ENCODE measurements around the gene GHITM.
"Not testable (repeated sequence)": the region's sequence is repeated elsewhere in the genome, so short reads cannot be mapped to it uniquely, and the experiment has no call there.

GHITM gene, protein sequence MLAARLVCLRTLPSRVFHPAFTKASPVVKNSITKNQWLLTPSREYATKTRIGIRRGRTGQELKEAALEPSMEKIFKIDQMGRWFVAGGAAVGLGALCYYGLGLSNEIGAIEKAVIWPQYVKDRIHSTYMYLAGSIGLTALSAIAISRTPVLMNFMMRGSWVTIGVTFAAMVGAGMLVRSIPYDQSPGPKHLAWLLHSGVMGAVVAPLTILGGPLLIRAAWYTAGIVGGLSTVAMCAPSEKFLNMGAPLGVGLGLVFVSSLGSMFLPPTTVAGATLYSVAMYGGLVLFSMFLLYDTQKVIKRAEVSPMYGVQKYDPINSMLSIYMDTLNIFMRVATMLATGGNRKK

DNA sequence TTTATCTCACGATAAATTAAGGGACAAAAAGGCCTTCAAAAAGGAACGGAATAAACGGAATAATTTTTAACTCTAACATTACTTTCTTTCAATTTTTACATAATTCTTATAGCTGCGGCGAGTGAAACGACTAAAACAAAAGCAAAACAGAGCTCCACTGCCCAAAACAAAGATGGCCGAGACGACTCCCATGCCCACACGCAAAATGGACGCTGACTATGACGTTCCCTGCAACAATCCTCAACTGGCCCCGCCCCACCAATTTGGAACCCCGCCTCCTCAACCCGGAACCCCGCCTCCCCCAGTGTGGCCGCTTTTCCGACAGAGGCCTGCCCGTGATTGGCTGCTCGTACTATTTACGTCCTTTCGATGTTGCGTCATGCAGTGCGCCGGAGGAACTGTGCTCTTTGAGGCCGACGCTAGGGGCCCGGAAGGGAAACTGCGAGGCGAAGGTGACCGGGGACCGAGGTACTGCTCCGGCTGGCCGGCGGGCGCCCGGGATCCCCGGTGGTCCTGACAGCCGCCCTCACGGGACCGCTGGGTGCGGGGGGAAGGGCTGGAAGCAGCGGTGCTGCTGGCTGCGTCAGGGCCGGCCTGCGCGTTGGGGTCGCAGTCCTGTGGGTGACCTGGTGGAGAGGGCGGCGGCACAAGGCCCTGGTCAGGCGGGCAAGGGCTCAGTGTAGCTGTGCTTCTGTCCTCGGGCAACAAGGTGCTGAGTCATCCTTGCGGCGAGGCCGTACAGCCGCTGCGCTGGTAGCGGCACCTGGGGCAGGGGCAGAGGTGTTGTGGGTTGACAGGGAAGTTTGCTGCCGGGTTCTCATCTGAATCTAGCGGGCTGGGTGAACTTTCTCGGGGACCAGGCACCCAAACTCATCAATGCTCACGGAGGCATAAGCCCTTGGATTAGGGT, at the start of gene GHITM:
Gene GHITM (plus strand): TSS at position 384 of the 910 bp plus-strand sequence. CDS start 1,992 bp downstream, outside the sequence.
- Mint-ChIP-seq H3K4me1 (peaks cover 28% of the 10 kb centered on the region), H3K9me3 (no peaks in the 10 kb centered on the region), H3K4me3 (peak within 1 kb of the TSS; percentile 95), H3K27me3 (no peaks in the 10 kb centered on the region), H3K36me3 (ENCODE audit: insufficient read depth) (peaks cover 41% of the 10 kb centered on the region), H3K27ac (ENCODE audit: low read depth) (peak within 1 kb of the TSS; percentile 99)
- peak; percentile 100 for DNase-seq (ENCODE audit: low spot score in 2 of 2)
- ATAC-seq (replicated peaks; ENCODE audit: extremely low read depth, poor library complexity, severe bottlenecking) = peak; percentile 91

DNA sequence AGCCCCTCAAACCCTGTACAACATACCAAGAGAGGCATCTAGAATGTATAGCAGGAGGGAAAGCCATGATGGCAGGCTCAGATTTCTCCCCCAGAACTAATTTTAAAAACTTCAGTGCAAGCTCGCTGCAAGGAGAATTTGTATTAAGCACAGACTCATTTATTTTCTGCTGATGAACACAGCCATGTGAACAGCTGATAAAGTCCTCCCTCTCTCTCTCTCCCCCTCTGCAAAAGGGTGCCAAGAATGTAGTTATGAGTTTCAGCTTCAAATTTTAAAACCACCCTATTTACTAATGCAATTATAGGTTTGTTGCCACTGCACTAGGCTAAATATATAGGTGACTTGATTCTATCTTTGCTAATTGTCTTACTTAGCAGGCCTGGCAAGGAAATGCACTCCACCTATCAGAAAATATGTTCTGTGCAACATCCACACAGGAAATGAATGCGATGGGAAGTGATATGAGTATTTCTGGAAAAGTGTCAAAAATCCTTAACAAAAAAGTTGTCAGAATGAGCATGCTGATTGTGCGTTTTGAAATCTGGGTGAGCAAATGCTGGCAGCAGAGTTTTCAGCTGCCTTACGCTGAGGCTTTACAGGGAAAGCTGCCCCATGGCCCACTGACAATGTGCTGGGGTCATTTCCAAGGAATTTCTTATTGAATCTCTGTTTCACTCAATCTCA, 43.4 kb upstream of the GHITM start:
- no peaks in the 10 kb centered on the region for H3K4me1 Mint-ChIP-seq
- peaks cover 17% of the 10 kb centered on the region for H3K27me3 Mint-ChIP-seq
- DNase-seq (ENCODE audit: low spot score in 2 of 2) = no peak
- H3K36me3 Mint-ChIP-seq (ENCODE audit: insufficient read depth) = no peaks in the 10 kb centered on the region
- no peak overlapping the region for H3K27ac Mint-ChIP-seq (ENCODE audit: low read depth)
- H3K9me3 Mint-ChIP-seq = no peaks in the 10 kb centered on the region
- no peak for ATAC-seq (replicated peaks; ENCODE audit: extremely low read depth, poor library complexity, severe bottlenecking)
- H3K4me3 Mint-ChIP-seq = no peak overlapping the region

DNA sequence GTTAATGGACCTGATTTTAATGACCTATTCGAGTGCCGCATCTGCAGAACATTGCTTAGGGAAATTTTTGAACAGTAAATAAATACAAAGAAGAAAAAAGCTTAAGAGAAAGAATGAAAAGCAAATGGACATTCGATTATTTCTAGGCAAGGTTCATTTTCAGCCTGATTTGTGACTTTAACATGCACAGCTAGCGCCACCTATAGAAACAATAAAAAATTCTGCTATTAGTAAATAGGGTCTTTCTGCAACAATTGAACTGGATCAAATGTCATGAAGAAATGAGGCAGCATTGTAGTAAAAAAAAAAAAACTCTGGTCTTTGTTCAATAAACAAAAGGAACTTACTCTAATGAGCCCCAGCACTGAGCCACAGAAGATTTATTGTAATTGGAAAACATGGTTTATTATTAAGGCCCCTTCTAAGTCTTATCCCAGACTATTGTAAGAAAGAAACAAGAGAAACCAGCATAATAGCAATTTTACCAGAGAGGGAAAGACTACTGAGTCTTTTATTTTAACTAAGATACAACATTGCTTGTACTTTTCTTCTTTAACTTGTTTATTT, 41.4 kb upstream of the GHITM start:
- Mint-ChIP-seq H3K9me3 (no peaks in the 10 kb centered on the region), H3K27me3 (peaks cover 4% of the 10 kb centered on the region), H3K27ac (ENCODE audit: low read depth) (no peak overlapping the region), H3K4me1 (no peaks in the 10 kb centered on the region), H3K4me3 (no peak overlapping the region), H3K36me3 (ENCODE audit: insufficient read depth) (no peaks in the 10 kb centered on the region)
- ATAC-seq (replicated peaks; ENCODE audit: extremely low read depth, poor library complexity, severe bottlenecking) (no peak), DNase-seq (ENCODE audit: low spot score in 2 of 2) (no peak)

DNA sequence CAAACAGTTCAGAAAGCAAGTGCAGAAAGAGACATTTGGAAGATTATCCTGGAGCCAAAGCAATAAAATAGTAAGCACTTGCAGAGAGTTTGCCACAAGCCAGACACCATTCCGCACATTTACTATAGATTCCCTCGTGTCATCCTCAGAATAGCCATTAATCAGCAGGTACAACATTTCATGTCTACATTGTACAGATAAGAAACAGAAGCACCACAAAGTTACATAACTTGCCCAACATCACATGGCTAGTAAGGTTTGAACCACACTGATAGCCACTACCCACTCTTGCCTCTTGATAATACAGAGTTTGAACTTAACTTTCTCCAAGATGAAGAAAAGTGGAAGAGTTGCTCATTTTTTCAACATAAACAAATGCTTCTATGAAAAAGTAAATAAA, 40.6 kb upstream of the GHITM start:
- ATAC-seq (replicated peaks; ENCODE audit: extremely low read depth, poor library complexity, severe bottlenecking) = no peak
- no peaks in the 10 kb centered on the region for H3K4me1 Mint-ChIP-seq
- no peak overlapping the region for H3K27ac Mint-ChIP-seq (ENCODE audit: low read depth)
- no peaks in the 10 kb centered on the region for H3K36me3 Mint-ChIP-seq (ENCODE audit: insufficient read depth)
- no peaks in the 10 kb centered on the region for H3K9me3 Mint-ChIP-seq
- no peaks in the 10 kb centered on the region for H3K27me3 Mint-ChIP-seq
- no peak for DNase-seq (ENCODE audit: low spot score in 2 of 2)
- no peak overlapping the region for H3K4me3 Mint-ChIP-seq

DNA sequence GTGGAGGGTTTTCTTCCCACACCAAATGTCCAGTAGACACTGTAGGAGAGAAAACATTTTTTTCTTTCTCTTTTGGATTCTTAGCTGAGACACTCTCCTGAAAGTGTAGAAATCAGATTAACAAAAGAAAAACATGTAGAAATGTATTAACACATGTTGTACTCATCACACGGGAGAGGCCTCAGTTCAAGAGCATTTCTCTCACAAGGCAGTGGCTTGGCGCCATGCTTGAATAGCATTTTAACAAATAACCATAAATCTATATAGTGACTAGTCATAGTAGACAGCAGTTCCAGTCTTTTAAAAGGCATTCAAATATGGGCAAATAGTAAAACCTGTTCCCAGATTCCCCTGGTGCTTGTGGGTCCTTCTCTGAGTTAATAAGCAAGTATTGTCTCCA, 38.3 kb upstream of the GHITM start:
- DNase-seq (ENCODE audit: low spot score in 2 of 2) (no peak), ATAC-seq (replicated peaks; ENCODE audit: extremely low read depth, poor library complexity, severe bottlenecking) (no peak)
- Mint-ChIP-seq H3K27ac (ENCODE audit: low read depth) (no peak overlapping the region), H3K4me3 (no peak overlapping the region), H3K4me1 (no peaks in the 10 kb centered on the region), H3K36me3 (ENCODE audit: insufficient read depth) (no peaks in the 10 kb centered on the region), H3K27me3 (no peaks in the 10 kb centered on the region), H3K9me3 (no peaks in the 10 kb centered on the region)

DNA sequence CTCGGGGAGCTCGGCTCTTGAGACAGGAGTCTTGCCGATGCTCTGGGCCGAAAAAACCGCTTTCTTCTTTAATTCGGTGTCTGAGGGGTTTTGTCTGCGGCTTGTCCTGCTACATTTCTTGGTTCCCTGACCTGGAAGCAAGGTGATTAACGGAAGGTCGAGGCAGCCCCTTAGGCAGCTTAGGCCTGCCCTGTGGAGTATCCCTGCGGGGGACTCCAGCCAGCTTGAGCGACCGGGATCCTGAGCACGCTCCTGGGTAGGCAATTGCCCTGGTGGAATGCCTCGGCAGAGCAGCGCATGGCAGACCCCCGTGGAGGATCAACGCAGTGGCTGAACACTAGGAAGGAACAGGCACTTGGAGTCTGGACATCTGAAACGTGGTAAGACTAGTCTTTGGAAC, 30.5 kb upstream of the GHITM start:
- DNase-seq (ENCODE audit: low spot score in 2 of 2) = no peak
- Mint-ChIP-seq H3K4me3 (no peak overlapping the region), H3K27me3 (peaks cover 23% of the 10 kb centered on the region), H3K27ac (ENCODE audit: low read depth) (no peak overlapping the region), H3K4me1 (no peaks in the 10 kb centered on the region), H3K36me3 (ENCODE audit: insufficient read depth) (no peaks in the 10 kb centered on the region), H3K9me3 (no peaks in the 10 kb centered on the region)
- ATAC-seq (replicated peaks; ENCODE audit: extremely low read depth, poor library complexity, severe bottlenecking) = no peak

DNA sequence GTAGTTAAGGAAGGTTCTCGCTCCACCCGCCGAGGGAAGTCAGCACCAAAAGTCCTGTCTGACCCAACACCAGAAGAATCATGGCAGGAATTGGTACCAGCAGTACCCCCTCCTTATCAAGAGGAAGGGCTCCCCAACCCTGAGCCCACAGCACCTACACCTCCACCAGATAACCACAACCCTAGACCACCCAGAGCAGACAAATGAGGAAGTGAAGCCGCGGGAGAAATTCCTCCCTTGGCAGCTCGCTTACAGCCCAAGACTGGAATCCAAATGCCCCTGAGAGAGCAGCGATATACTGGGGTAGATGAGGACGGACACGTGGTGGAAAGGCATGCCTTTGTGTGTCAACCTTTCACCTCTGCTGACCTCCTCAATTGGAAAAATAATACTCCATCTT, 29.5 kb upstream of the GHITM start:
- not testable (repeated sequence) for H3K9me3 Mint-ChIP-seq; ATAC-seq (replicated peaks; ENCODE audit: extremely low read depth, poor library complexity, severe bottlenecking); H3K36me3 Mint-ChIP-seq (ENCODE audit: insufficient read depth); H3K4me3 Mint-ChIP-seq; H3K27ac Mint-ChIP-seq (ENCODE audit: low read depth); H3K4me1 Mint-ChIP-seq; DNase-seq (ENCODE audit: low spot score in 2 of 2)
- peaks cover 29% of the 10 kb centered on the region for H3K27me3 Mint-ChIP-seq

DNA sequence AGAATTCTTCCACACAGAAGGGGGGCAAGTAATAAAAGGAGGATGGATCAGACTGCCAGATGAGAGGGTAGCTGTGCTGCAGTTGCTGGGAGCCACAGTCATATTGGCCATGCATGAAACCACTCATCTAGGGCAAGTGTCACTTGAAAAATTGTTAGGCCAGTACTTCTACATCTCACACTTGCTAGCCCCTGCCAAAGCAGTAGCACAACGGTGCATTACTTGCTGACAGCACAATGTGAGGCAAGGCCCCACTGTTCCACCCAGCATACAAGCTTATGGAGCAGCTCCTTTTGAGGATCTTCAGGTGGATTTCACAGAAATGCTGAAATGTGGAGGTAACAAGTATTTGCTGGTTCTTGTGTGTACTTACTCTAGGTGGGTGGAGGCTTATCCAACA, 25.8 kb upstream of the GHITM start:
- not testable (repeated sequence) for DNase-seq (ENCODE audit: low spot score in 2 of 2); H3K4me3 Mint-ChIP-seq; H3K27ac Mint-ChIP-seq (ENCODE audit: low read depth); H3K36me3 Mint-ChIP-seq (ENCODE audit: insufficient read depth); ATAC-seq (replicated peaks; ENCODE audit: extremely low read depth, poor library complexity, severe bottlenecking); H3K9me3 Mint-ChIP-seq; H3K4me1 Mint-ChIP-seq
- peaks cover 51% of the 10 kb centered on the region for H3K27me3 Mint-ChIP-seq

DNA sequence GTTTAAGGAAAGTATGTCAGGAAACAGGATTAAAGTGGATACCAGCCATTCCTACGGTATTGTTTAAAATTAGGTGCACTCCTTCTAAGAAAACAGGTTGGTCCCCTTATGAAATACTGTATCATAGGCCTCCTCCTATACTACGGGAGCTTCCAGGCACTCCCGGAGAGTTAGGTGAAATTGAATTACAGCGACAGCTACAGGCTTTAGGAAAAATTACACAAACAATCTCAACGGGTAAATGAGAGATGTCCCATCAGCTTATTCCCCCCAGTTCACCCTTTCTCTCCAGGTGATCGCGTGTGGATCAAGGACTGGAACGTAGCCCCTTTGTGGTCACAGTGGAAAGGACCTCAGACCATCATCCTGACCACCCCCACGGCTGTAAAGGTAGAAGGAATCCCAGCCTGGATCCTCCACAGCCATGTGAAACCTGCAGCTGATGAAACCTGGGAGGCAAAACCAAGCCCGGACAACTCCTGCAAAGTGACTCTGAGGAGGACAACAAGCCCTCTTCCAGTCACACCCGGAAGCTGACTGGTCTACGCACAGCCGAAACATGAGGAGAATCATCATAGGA, 25.1 kb upstream of the GHITM start:
- Mint-ChIP-seq H3K36me3 (ENCODE audit: insufficient read depth) (no peaks in the 10 kb centered on the region), H3K4me3 (no peak overlapping the region), H3K4me1 (no peaks in the 10 kb centered on the region), H3K27ac (ENCODE audit: low read depth) (no peak overlapping the region), H3K9me3 (no peaks in the 10 kb centered on the region), H3K27me3 (peaks cover 53% of the 10 kb centered on the region)
- DNase-seq (ENCODE audit: low spot score in 2 of 2) (no peak), ATAC-seq (replicated peaks; ENCODE audit: extremely low read depth, poor library complexity, severe bottlenecking) (no peak)

DNA sequence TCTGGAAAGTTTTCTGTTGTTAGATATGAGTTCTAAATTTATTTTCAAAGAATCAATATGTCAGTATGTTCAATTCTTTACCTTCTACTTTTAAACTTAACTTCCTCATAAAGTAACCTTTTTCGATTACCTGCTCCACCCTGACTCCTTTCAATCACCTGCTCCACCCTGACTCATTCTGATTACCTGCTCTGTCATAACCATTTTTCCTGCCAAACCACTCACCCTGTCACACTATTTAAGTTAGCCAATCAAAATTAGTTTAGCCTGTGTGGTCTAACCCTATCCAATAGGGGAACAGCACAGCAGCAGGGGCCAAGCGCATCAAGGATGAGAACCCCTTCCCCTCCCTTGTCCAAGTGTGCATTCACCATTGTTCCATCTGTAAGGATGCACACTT, 22.1 kb upstream of the GHITM start:
- peaks cover 42% of the 10 kb centered on the region for H3K27me3 Mint-ChIP-seq
- H3K36me3 Mint-ChIP-seq (ENCODE audit: insufficient read depth); H3K4me3 Mint-ChIP-seq; H3K9me3 Mint-ChIP-seq; DNase-seq (ENCODE audit: low spot score in 2 of 2); H3K27ac Mint-ChIP-seq (ENCODE audit: low read depth); H3K4me1 Mint-ChIP-seq; ATAC-seq (replicated peaks; ENCODE audit: extremely low read depth, poor library complexity, severe bottlenecking): not testable (repeated sequence)

DNA sequence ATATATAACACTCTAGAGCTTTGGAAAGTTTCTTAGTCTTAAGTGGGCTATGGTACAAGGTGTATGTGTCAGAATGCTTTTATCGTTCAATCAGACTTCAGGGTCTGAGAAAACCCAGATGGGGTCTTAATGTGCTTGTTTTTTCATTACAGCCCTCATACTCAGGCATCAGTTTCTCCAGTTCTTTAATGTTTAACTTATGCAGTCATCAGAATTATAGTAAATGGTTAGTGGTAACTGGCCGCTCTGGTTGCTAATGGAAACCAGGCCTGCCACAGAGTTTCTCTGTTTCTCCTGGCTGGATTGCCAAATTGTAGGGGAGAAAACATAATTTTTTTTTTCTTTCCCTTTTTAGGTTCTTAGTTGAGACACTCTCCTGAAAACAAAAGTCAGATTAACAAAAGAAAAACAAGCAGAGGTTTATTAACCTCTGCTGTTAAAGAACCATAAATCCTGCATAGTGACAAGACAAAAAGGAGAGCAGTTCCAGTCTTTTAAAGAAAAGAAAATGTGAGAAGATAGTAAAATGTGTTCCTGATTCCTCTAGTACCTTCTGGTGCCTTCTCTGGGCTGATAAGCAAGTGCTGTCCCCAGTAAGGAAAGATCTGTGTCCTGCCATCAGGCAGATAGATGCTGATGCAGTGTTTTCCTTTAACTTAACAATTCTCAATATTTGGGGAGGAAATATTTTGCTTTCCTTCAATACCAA, 21.5 kb upstream of the GHITM start:
- no peaks in the 10 kb centered on the region for H3K36me3 Mint-ChIP-seq (ENCODE audit: insufficient read depth)
- H3K27ac Mint-ChIP-seq (ENCODE audit: low read depth) = no peak overlapping the region
- DNase-seq (ENCODE audit: low spot score in 2 of 2) (no peak), ATAC-seq (replicated peaks; ENCODE audit: extremely low read depth, poor library complexity, severe bottlenecking) (no peak)
- H3K27me3 Mint-ChIP-seq = peaks cover 42% of the 10 kb centered on the region
- no peaks in the 10 kb centered on the region for H3K4me1 Mint-ChIP-seq
- H3K4me3 Mint-ChIP-seq = no peak overlapping the region
- no peaks in the 10 kb centered on the region for H3K9me3 Mint-ChIP-seq

Data from central memory CD8-positive, alpha-beta T cell (primary cell).